ENCODE data around the gene SREBF1. TPM values are rescaled to one million over a fixed set of nuclear protein-coding genes. Genes with fewer than 3 reads are reported as not detected.

SREBF1 gene
- total and polyA plus RNA-seq, 2 of the 8 experiments (the other 6 are each of a cell fraction or from before 2014, with no cell fraction given): 28.6 to 70.8 TPM

GRCh38 chr17:17781591-17782496, 54.9 kb downstream of the SREBF1 start:
- no peaks in the 10 kb centered on the region for H3K9me3 ChIP-seq (ENCODE audit: insufficient read depth in 2 of 2, low read depth in 1 of 2, low read length in 1 of 2)
- H3K18ac ChIP-seq (ENCODE audit: extremely low read depth, low read length): peak overlapping the region; percentile 81
- H3K23me2 ChIP-seq (ENCODE audit: low read depth, low read length): peaks cover 19% of the 10 kb centered on the region; the same call in 1 of the 2 replicates
- no peaks in the 10 kb centered on the region for H3K36me3 ChIP-seq (ENCODE audit: control insufficient read depth in 2 of 4, insufficient read depth in 4 of 4, low read length in 3 of 4)
- peaks cover 20 to 38% (median 27%) of the 10 kb centered on the region in 4 experiments for H3K4me1 ChIP-seq (replicated peaks in 1 of 4; ENCODE audit: control insufficient read depth in 3 of 4, insufficient read depth in 4 of 4, low read length in 3 of 4)
- H3K4ac ChIP-seq (replicated peaks; ENCODE audit: insufficient read length, low read depth, low read length): no peak overlapping the region
- H2BK5ac ChIP-seq (ENCODE audit: low read depth, low read length): no peak overlapping the region
- ChIA-PET CTCF (ENCODE audit: partially characterized antibody) (interaction anchor here (0.6 to 7.5 kb wide), 24 partner anchors 8 to 132 kb away, joined by 3 to 48 read pairs (median 4); no protein-coding TSS in a partner anchor), POLR2A (ENCODE audit: partially characterized antibody) (interaction anchor here (1.0 to 2.3 kb wide), 14 partner anchors 9 to 106 kb away, joined by 3 to 7 read pairs (median 4); partner anchors contain the start of gene SREBF1)
- no peak overlapping the region for H2BK12ac ChIP-seq (ENCODE audit: low read depth, low read length)
- peaks cover 0 to 1% of the 10 kb centered on the region in 2 experiments for H4K20me1 ChIP-seq (replicated peaks in 1 of 2; ENCODE audit: control insufficient read depth in 1 of 2, insufficient read depth in 2 of 2, low read length in 2 of 2)
- H3K4me3 ChIP-seq (ENCODE audit: extremely low read depth in 1 of 4, insufficient read depth in 2 of 4, low read depth in 3 of 4, low read length in 4 of 4): peak overlapping the region; percentile 58 to 75 (median 62)
- H3K56ac ChIP-seq (replicated peaks; ENCODE audit: insufficient read length, low read depth, low read length): no peak overlapping the region
- H3K9ac ChIP-seq (replicated peaks in 1 of 4; ENCODE audit: extremely low read depth in 1 of 4, low read depth in 3 of 4, low read length in 3 of 4): no peak overlapping the region
- H2BK15ac ChIP-seq (ENCODE audit: low read length): no peak overlapping the region
- no peak overlapping the region for H3K27ac ChIP-seq (ENCODE audit: low read depth, low read length)
- H2BK120ac ChIP-seq (replicated peaks; ENCODE audit: low read depth, low read length): no peak overlapping the region
- no peak overlapping the region for H2AFZ ChIP-seq (ENCODE audit: low read length)
- no peak overlapping the region for H2AK5ac ChIP-seq (ENCODE audit: low read depth, low read length)
- peaks cover 1 to 39% (median 13%) of the 10 kb centered on the region in 4 experiments; a peak in 6 of 7 replicates for H3K27me3 ChIP-seq (replicated peaks in 1 of 4; ENCODE audit: control insufficient read depth in 3 of 4, extremely low read depth in 1 of 4, insufficient read depth in 3 of 4, low read length in 3 of 4)
- H2BK20ac ChIP-seq (ENCODE audit: low read length): no peak overlapping the region
- H3K14ac ChIP-seq (ENCODE audit: insufficient read length): no peak overlapping the region
- H3K4me2 ChIP-seq (ENCODE audit: insufficient read depth in 1 of 2, low read depth in 2 of 2, low read length in 2 of 2): peak overlapping the region; percentile 68 to 90
- H4K8ac ChIP-seq (ENCODE audit: extremely low read depth, insufficient read depth, low read length): no peak overlapping the region; the same call in 1 of the 2 replicates
- no peak for FAIRE-seq
- H3K79me1 ChIP-seq (ENCODE audit: low read depth, low read length): no peaks in the 10 kb centered on the region
- H4K5ac ChIP-seq (ENCODE audit: insufficient read length, low read depth, low read length): peak overlapping the region; percentile 30
- DNase-seq (ENCODE audit: low read depth in 1 of 2, low spot score in 2 of 2): peak in 1 of 2 experiments; percentile 68
- WGBS, 2 experiments (ENCODE audit: extremely low coverage in 1 of 2, insufficient coverage in 1 of 2, insufficient read length in 1 of 2, insufficient replicate concordance in 2 of 2, low coverage in 1 of 2, low lambda C conversion rate in 2 of 2, missing lambda C conversion rate in 1 of 2): 1% methylated on average over 21 of the region's 88 CpGs; no CpG with 5 or more reads in 1 of the 2 experiments
- H4K91ac ChIP-seq (replicated peaks; ENCODE audit: insufficient read length, low read length): peak overlapping the region; percentile 60
- no peak overlapping the region for H3K23ac ChIP-seq (ENCODE audit: insufficient read length)
- H3K79me2 ChIP-seq (ENCODE audit: control insufficient read depth in 1 of 2, insufficient read depth in 2 of 2, low read length in 2 of 2): no peaks in the 10 kb centered on the region
- no peak for TF ChIP-seq CREB1 (IDR thresholded peaks at IDR 0.05)
- no peak for TF ChIP-seq RFX5 (IDR thresholded peaks at IDR 0.05; ENCODE audit: borderline replicate concordance, low read depth, low read length)
- peak in 1 of 2 experiments; percentile 56; a peak in 1 of 4 replicates for TF ChIP-seq SIN3A (conservative IDR thresholded peaks at IDR 0.05 in 1 of 2, IDR thresholded peaks at IDR 0.05 in 1 of 2; ENCODE audit: low read depth in 1 of 2, low read length in 2 of 2)
- TF ChIP-seq ASH2L (IDR thresholded peaks at IDR 0.05; ENCODE audit: low read length): peak; percentile 13
- no peak for TF ChIP-seq SIRT6 (IDR thresholded peaks at IDR 0.05; ENCODE audit: low read length)
- TF ChIP-seq KDM5A (IDR thresholded peaks at IDR 0.05; ENCODE audit: low read length): no peak
- peak; percentile 57 for TF ChIP-seq SUZ12 (IDR thresholded peaks at IDR 0.05; ENCODE audit: low read length)
- TF ChIP-seq RNF2 (IDR thresholded peaks at IDR 0.05; ENCODE audit: borderline replicate concordance, low read depth, low read length, missing control alignments, poor library complexity, severe bottlenecking): no peak
- TF ChIP-seq TEAD4 (IDR thresholded peaks at IDR 0.05; ENCODE audit: low read depth, low read length): no peak
- TF ChIP-seq EZH2 (IDR thresholded peaks at IDR 0.05; ENCODE audit: low read depth, low read length, severe bottlenecking): peak; percentile 49
